B cell (primary cell): ENCODE results near the gene PNCK. TPM values are rescaled to one million over a fixed set of nuclear protein-coding genes. Genes with fewer than 3 reads are reported as not detected.
A peak's percentile ranks its signal among the peaks of the same experiment; 100 is the strongest.

Experiments
- ATAC-seq: fragments of 200-7000 bp; cut with Tn5 transposase; one replicate; pipeline ENCODE4 v1.10.0; 2021; ENCODE audit warnings: low read depth, mild to moderate bottlenecking, moderate number of reproducible peaks, moderate library complexity
- CTCF ChIA-PET: fragments of 350-600 bp; sonication (Branson Sonifier 250); formaldehyde crosslinking; loops from one replicate; lab custom pipeline; 2021; ENCODE audit warnings: antibody characterized with exemption, inconsistent platforms; lab: Charles Lee
- POLR2A ChIA-PET: fragments of 350-600 bp; sonication (Branson Sonifier 250); formaldehyde crosslinking; loops from one replicate; lab custom pipeline; 2021; ENCODE audit warnings: antibody characterized with exemption; lab: Charles Lee
- DNase-seq: peaks from one replicate; pipeline ENCODE4 v3.0.0; 2013
- H2AFZ ChIP-seq: 2 replicates; pipeline ENCODE4 v1.6.1; 2012; ENCODE audit warnings: mild to moderate bottlenecking, low read depth, low read length; ENCODE audit not compliant: insufficient read depth, poor library complexity, severe bottlenecking
- H3K27ac ChIP-seq, 2 donors: 1 replicate in 1 of 2; 2 replicates in 1 of 2; pipeline ENCODE4 v1.5.1; 2012 to 2013; ENCODE audit warnings: low read length in 2 of 2, mild to moderate bottlenecking in 2 of 2, moderate library complexity in 1 of 2
- H3K27me3 ChIP-seq, 4 experiments: fragments of 200-600 bp in 1 of 4; sonication (generic) in 1 of 4; replicated peaks in 1 of 4; 1 replicate in 2 of 4; 2 replicates in 2 of 4; pipeline versions ENCODE4 v1.6.1 to v1.7.0; 2013 to 2016; ENCODE audit warnings: low read length in 3 of 4, mild to moderate bottlenecking in 2 of 4, mixed read lengths in 1 of 4, moderate library complexity in 1 of 4; ENCODE audit not compliant: insufficient read depth in 4 of 4, control insufficient read depth in 3 of 4; ENCODE audit errors: control extremely low read depth in 1 of 4
- H3K36me3 ChIP-seq, 2 experiments: replicated peaks in 1 of 2; 1 replicate in 1 of 2; 2 replicates in 1 of 2; pipeline versions ENCODE4 v1.6.1 to v1.7.1; 2013; ENCODE audit warnings: low read length in 1 of 2; ENCODE audit not compliant: insufficient read depth in 2 of 2, control insufficient read depth in 1 of 2; ENCODE audit errors: control extremely low read depth in 1 of 2, extremely low read depth in 1 of 2
- H3K4me1 ChIP-seq, 2 donors: fragments of 200-600 bp in 1 of 2; sonication (generic) in 1 of 2; 1 replicate in 1 of 2; 2 replicates in 1 of 2; pipeline versions ENCODE4 v1.5.1 to v1.6.1; 2013 to 2017; ENCODE audit warnings: low read length in 2 of 2; ENCODE audit not compliant: control insufficient read depth in 2 of 2, insufficient read depth in 2 of 2
- H3K4me2 ChIP-seq: replicated peaks from 2 replicates; pipeline ENCODE3; 2012; ENCODE audit warnings: mild to moderate bottlenecking, low read depth, low read length; ENCODE audit not compliant: poor library complexity, severe bottlenecking
- H3K4me3 ChIP-seq, 5 experiments: fragments of 200-600 bp in 1 of 5; sonication (generic) in 1 of 5; 1 replicate in 3 of 5; 2 replicates in 2 of 5; pipeline versions ENCODE4 v1.5.1 to v1.7.0; 2011 to 2016; ENCODE audit warnings: low read length in 4 of 5, mild to moderate bottlenecking in 4 of 5, low read depth in 2 of 5, control low read depth in 1 of 5, moderate library complexity in 1 of 5; ENCODE audit not compliant: insufficient read depth in 1 of 5; ENCODE audit errors: control extremely low read depth in 1 of 5, extremely low read depth in 1 of 5
- H3K79me2 ChIP-seq: fragments of 200-600 bp; sonication (generic); one replicate; pipeline ENCODE4 v1.6.0; 2016; ENCODE audit warnings: low read length; ENCODE audit not compliant: control insufficient read depth, insufficient read depth
- H3K9ac ChIP-seq: fragments of 200-600 bp; sonication (generic); 2 replicates; pipeline ENCODE4 v1.6.1; 2017; ENCODE audit warnings: mild to moderate bottlenecking, low read length, moderate library complexity
- H3K9me3 ChIP-seq, 3 donors: one replicate each; pipeline versions ENCODE4 v1.6.1 to v1.7.1; 2013; ENCODE audit warnings: low read length in 2 of 3; ENCODE audit not compliant: control insufficient read depth in 2 of 3, insufficient read depth in 1 of 3; ENCODE audit errors: control extremely low read depth in 1 of 3
- H4K20me1 ChIP-seq: 2 replicates; pipeline ENCODE4 v1.6.0; 2012; ENCODE audit warnings: mild to moderate bottlenecking, low read length; ENCODE audit not compliant: insufficient read depth, control insufficient read depth, poor library complexity, severe bottlenecking
- H3K27ac Mint-ChIP-seq: one replicate; pipeline ENCODE4 v1.8.0; 2021; ENCODE audit warnings: mixed read lengths
- H3K27me3 Mint-ChIP-seq: one replicate; pipeline ENCODE4 v1.8.0; 2021; ENCODE audit warnings: mixed read lengths
- H3K4me1 Mint-ChIP-seq: one replicate; pipeline ENCODE4 v1.8.0; 2021; ENCODE audit warnings: mixed read lengths
- H3K4me3 Mint-ChIP-seq: one replicate; pipeline ENCODE4 v1.8.0; 2021; ENCODE audit warnings: mixed read lengths
- H3K9me3 Mint-ChIP-seq: one replicate; pipeline ENCODE4 v1.8.0; 2022; ENCODE audit warnings: mixed read lengths; ENCODE audit not compliant: insufficient read depth
- EZH2 ChIP-seq: IDR thresholded peaks from 2 replicates; pipeline ENCODE4 v1.6.1; 2012; ENCODE audit warnings: borderline replicate concordance, low read depth, mild to moderate bottlenecking, moderate library complexity, low read length; ENCODE audit not compliant: insufficient read depth, poor library complexity, severe bottlenecking
- WGBS: methylation state at CpG from one replicate; pipeline ENCODE4 v1.1.5; 2013; ENCODE audit warnings: missing lambda C conversion rate; ENCODE audit not compliant: insufficient coverage; 5-methylcytosine and 5-hydroxymethylcytosine counted together
- intact Hi-C: fragments of 100-400 bp; cut with micrococcal nuclease; formaldehyde crosslinking; loops from one replicate; pipeline ENCODE4 v1.10.0; 2022
- polyA plus RNA-seq: library from polyadenylated mRNA; depleted of rRNA; stranded (reverse); fragments of >200 nt; gene quantifications from 2 replicates; pipeline ENCODE4 v1.2.3, GENCODE V29; 2012
- total RNA-seq, 2 donors: library from RNA; stranded (reverse); fragments of 120-200 nt in 1 of 2; gene quantifications; 1 replicate in 1 of 2; 2 replicates in 1 of 2; pipeline versions ENCODE4 v1.2.3 to v1.2.4, GENCODE V29; 2013 to 2022
- TF ChIP-seq, protein P1 (sequence below): fragments of 200-600 bp; IDR thresholded peaks from one replicate; pipeline ENCODE4 v1.8.0; 2022; ENCODE audit warnings: antibody characterized with exemption, mild to moderate bottlenecking

PNCK gene
- total and polyA plus RNA-seq, 2 donors (not counting 1 experiment from before 2014, with no cell fraction given): 0.99 TPM; not detected in 1

DNA sequence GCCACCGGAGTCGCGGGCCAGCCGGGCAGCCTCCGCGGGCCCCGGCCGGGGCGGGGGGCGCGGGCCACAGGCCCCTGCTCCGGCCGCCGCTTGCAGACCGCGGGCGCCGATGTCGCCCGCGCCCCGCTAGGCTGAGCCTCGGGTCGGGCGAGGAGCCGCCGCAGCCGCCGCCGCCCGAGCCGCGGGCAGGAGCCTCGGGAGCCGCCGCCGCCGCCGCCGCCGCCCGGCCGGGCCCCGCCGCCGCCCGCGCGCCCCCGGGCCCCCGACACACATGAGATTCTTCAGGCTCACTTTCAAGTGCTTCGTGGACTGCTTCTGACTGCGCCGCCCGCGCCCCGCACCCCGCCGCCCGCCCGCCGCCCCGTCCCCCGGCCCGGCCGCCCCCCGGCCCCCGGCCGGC lies 14.5 kb upstream of the PNCK start:
- no peak for DNase-seq
- ATAC-seq: peak; percentile 28
- ChIA-PET POLR2A (no interaction called here), CTCF (interaction anchor here (1.5 kb wide), 1 partner anchor 20 kb away, joined by 4 read pairs; no protein-coding TSS in a partner anchor)
- peaks cover 0 to 4% of the 10 kb centered on the region in 2 donors for H3K4me1 ChIP-seq
- TF ChIP-seq, protein P1, sequence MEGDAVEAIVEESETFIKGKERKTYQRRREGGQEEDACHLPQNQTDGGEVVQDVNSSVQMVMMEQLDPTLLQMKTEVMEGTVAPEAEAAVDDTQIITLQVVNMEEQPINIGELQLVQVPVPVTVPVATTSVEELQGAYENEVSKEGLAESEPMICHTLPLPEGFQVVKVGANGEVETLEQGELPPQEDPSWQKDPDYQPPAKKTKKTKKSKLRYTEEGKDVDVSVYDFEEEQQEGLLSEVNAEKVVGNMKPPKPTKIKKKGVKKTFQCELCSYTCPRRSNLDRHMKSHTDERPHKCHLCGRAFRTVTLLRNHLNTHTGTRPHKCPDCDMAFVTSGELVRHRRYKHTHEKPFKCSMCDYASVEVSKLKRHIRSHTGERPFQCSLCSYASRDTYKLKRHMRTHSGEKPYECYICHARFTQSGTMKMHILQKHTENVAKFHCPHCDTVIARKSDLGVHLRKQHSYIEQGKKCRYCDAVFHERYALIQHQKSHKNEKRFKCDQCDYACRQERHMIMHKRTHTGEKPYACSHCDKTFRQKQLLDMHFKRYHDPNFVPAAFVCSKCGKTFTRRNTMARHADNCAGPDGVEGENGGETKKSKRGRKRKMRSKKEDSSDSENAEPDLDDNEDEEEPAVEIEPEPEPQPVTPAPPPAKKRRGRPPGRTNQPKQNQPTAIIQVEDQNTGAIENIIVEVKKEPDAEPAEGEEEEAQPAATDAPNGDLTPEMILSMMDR: no peak
- no peak for TF ChIP-seq EZH2
- H3K27ac Mint-ChIP-seq: no peak overlapping the region
- H3K27me3 ChIP-seq: peaks cover 0 to 13% (median 1%) of the 10 kb centered on the region in 4 experiments
- H3K4me1 Mint-ChIP-seq: no peaks in the 10 kb centered on the region
- intact Hi-C loops: no loop called here
- no peaks in the 10 kb centered on the region for H3K79me2 ChIP-seq
- 1% methylated on average over 27 of the region's 69 CpGs for WGBS
- no peaks in the 10 kb centered on the region for H3K9me3 Mint-ChIP-seq
- H3K27me3 Mint-ChIP-seq: no peaks in the 10 kb centered on the region
- H3K9ac ChIP-seq: no peak overlapping the region
- no peaks in the 10 kb centered on the region for H3K36me3 ChIP-seq
- no peak overlapping the region for H3K4me3 ChIP-seq
- no peak overlapping the region for H2AFZ ChIP-seq
- H3K27ac ChIP-seq: no peak overlapping the region
- no peak overlapping the region for H3K4me2 ChIP-seq
- no peak overlapping the region for H3K4me3 Mint-ChIP-seq
- no peaks in the 10 kb centered on the region for H3K9me3 ChIP-seq
- no peaks in the 10 kb centered on the region for H4K20me1 ChIP-seq
